Tibial artery (tissue), 4 donors: ENCODE results near the gene SLC12A3.

Experiments used
- DNase-seq, 2 donors: peaks; one replicate each; pipeline ENCODE4 v3.0.0-alpha.2; 2019
- H3K27ac ChIP-seq, 2 donors: fragments of 200-600 bp; sonication (generic) in 1 of 2; 1 replicate in 1 of 2; 2 replicates in 1 of 2; pipeline ENCODE4 v1.5.1; 2018 to 2019; ENCODE audit warnings: mild to moderate bottlenecking in 1 of 2
- H3K27me3 ChIP-seq, 2 donors: fragments of 200-600 bp; sonication (generic) in 1 of 2; one replicate each; pipeline versions ENCODE4 v1.5.1 to v1.6.0; 2016 to 2019
- H3K36me3 ChIP-seq, 3 donors: fragments of 200-600 bp; sonication (generic) in 2 of 3; one replicate each; pipeline ENCODE4 v1.5.1; 2016 to 2019; ENCODE audit warnings: mild to moderate bottlenecking in 2 of 3
- H3K4me1 ChIP-seq, 4 donors: fragments of 200-600 bp; sonication (generic) in 2 of 4; 1 replicate in 3 of 4; 2 replicates in 1 of 4; pipeline ENCODE4 v1.5.1; 2016 to 2019
- H3K4me3 ChIP-seq, 2 donors: fragments of 200-600 bp; sonication (generic) in 1 of 2; 1 replicate in 1 of 2; 2 replicates in 1 of 2; pipeline ENCODE4 v1.5.1; 2018 to 2019; ENCODE audit warnings: mild to moderate bottlenecking in 2 of 2
- H3K9me3 ChIP-seq, 3 donors: fragments of 200-600 bp; sonication (generic) in 1 of 3; one replicate each; pipeline ENCODE4 v1.5.1; 2016 to 2019
- CTCF ChIP-seq, 2 experiments: fragments of 200-600 bp in 1 of 2; fragments of 450-650 bp in 1 of 2; IDR thresholded peaks; one replicate each; pipeline ENCODE4 v1.5.1; 2017 to 2019; ENCODE audit warnings: antibody characterized with exemption in 2 of 2, mild to moderate bottlenecking in 1 of 2, moderate library complexity in 1 of 2
- intact Hi-C: fragments of 100-400 bp; cut with DNase I; formaldehyde crosslinking; loops from one replicate; pipeline ENCODE4 v1.15.0; 2023; ENCODE audit warnings: low total_unique reads

Gene SLC12A3

GRCh38 chr16:56909527-56909979 lies 44.5 kb downstream of the SLC12A3 start:
- Histone ChIP-seq H3K36me3 (no peaks in the 10 kb centered on the region), H3K27me3 (no peaks in the 10 kb centered on the region), H3K4me1 (peaks cover 0 to 9% (median 6%) of the 10 kb centered on the region in 4 donors), H3K27ac (no peak overlapping the region), H3K4me3 (no peak overlapping the region), H3K9me3 (no peaks in the 10 kb centered on the region)
- no peak for TF ChIP-seq CTCF (IDR thresholded peaks at IDR 0.05)
- DNase-seq, result no peak
- intact Hi-C loops, result no loop called here

GRCh38 chr16:56910112-56910511 lies 45.1 kb downstream of the SLC12A3 start:
- H3K36me3 ChIP-seq, result no peaks in the 10 kb centered on the region
- intact Hi-C loops, result no loop called here
- TF ChIP-seq CTCF (IDR thresholded peaks at IDR 0.05), result no peak
- no peak overlapping the region for H3K27ac ChIP-seq
- H3K4me1 ChIP-seq, result peaks cover 0 to 14% (median 10%) of the 10 kb centered on the region in 4 donors
- no peaks in the 10 kb centered on the region for H3K9me3 ChIP-seq
- no peak for DNase-seq
- no peaks in the 10 kb centered on the region for H3K27me3 ChIP-seq
- no peak overlapping the region for H3K4me3 ChIP-seq

GRCh38 chr16:56910654-56911539 lies 45.9 kb downstream of the SLC12A3 start:
- H3K4me1 ChIP-seq, result peaks cover 0 to 22% (median 15%) of the 10 kb centered on the region in 4 donors
- TF ChIP-seq CTCF (IDR thresholded peaks at IDR 0.05), result no peak
- peak in 1 of 2 donors; percentile 35 for DNase-seq
- H3K27ac ChIP-seq, result no peak overlapping the region
- H3K9me3 ChIP-seq, result no peaks in the 10 kb centered on the region
- intact Hi-C loops, result no loop called here
- no peaks in the 10 kb centered on the region for H3K27me3 ChIP-seq
- no peaks in the 10 kb centered on the region for H3K36me3 ChIP-seq
- no peak overlapping the region for H3K4me3 ChIP-seq

GRCh38 chr16:56911771-56912571 lies 47.0 kb downstream of the SLC12A3 start:
- H3K27me3 ChIP-seq, result no peaks in the 10 kb centered on the region
- no peaks in the 10 kb centered on the region for H3K36me3 ChIP-seq
- H3K9me3 ChIP-seq, result no peaks in the 10 kb centered on the region
- intact Hi-C loops, result no loop called here
- peaks cover 0 to 30% (median 21%) of the 10 kb centered on the region in 4 donors for H3K4me1 ChIP-seq
- H3K4me3 ChIP-seq, result no peak overlapping the region
- H3K27ac ChIP-seq, result no peak overlapping the region
- peak; percentile 52 to 77 for DNase-seq
- no peak for TF ChIP-seq CTCF (IDR thresholded peaks at IDR 0.05)

- H3K27ac ChIP-seq, result no peak overlapping the region
- peaks cover 0 to 30% (median 21%) of the 10 kb centered on the region in 4 donors for H3K4me1 ChIP-seq
- intact Hi-C loops, result no loop called here
These were observed 48.0 kb downstream of the SLC12A3 start for GRCh38 chr16:56912746-56913708.

More at GRCh38 chr16:56912746-56913708, 48.0 kb downstream of the SLC12A3 start:
- peak in 1 of 2 donors; percentile 61 for DNase-seq
- H3K27me3 ChIP-seq, result no peaks in the 10 kb centered on the region
- H3K4me3 ChIP-seq, result no peak overlapping the region
- H3K9me3 ChIP-seq, result no peaks in the 10 kb centered on the region
- TF ChIP-seq CTCF (IDR thresholded peaks at IDR 0.05), result no peak
- no peaks in the 10 kb centered on the region for H3K36me3 ChIP-seq
